ACC112 (cell line): Measurements from ENCODE around the gene FITM1.

Experiments
- H2AFZ ChIP-seq: fragments of 200-600 bp; sonication (generic); one replicate; pipeline ENCODE4 v1.6.0; 2017; ENCODE audit warnings: antibody characterized with exemption, low read length; ENCODE audit not compliant: unreplicated experiment
- H3K27ac ChIP-seq: fragments of 200-600 bp; sonication (generic); 2 replicates; pipeline ENCODE4 v1.5.1; 2014; ENCODE audit warnings: low read depth, mild to moderate bottlenecking, antibody characterized with exemption, low read length, moderate library complexity
- H3K27me3 ChIP-seq: fragments of 200-600 bp; sonication (generic); 2 replicates; pipeline ENCODE4 v1.6.1; 2014; ENCODE audit warnings: mild to moderate bottlenecking, antibody characterized with exemption, low read length, moderate library complexity, mixed read lengths; ENCODE audit not compliant: insufficient read depth
- H3K36me3 ChIP-seq: fragments of 200-600 bp; sonication (generic); 2 replicates; pipeline ENCODE4 v1.6.1; 2016; ENCODE audit warnings: mild to moderate bottlenecking, antibody characterized with exemption, low read length, moderate library complexity, mixed read lengths; ENCODE audit not compliant: insufficient read depth
- H3K4me1 ChIP-seq: fragments of 200-600 bp; sonication (generic); one replicate; pipeline ENCODE4 v1.6.1; 2016; ENCODE audit warnings: low read length, mixed read lengths; ENCODE audit not compliant: insufficient read depth, unreplicated experiment, control insufficient read depth
- H3K4me3 ChIP-seq: fragments of 200-600 bp; sonication (generic); 2 replicates; pipeline ENCODE4 v1.5.1; 2014; ENCODE audit warnings: mild to moderate bottlenecking, low read depth, low read length
- H3K79me2 ChIP-seq: fragments of 200-600 bp; sonication (generic); one replicate; pipeline ENCODE4 v1.6.0; 2016; ENCODE audit warnings: low read length; ENCODE audit not compliant: control insufficient read depth, unreplicated experiment, insufficient read depth

The FITM1 gene

DNA sequence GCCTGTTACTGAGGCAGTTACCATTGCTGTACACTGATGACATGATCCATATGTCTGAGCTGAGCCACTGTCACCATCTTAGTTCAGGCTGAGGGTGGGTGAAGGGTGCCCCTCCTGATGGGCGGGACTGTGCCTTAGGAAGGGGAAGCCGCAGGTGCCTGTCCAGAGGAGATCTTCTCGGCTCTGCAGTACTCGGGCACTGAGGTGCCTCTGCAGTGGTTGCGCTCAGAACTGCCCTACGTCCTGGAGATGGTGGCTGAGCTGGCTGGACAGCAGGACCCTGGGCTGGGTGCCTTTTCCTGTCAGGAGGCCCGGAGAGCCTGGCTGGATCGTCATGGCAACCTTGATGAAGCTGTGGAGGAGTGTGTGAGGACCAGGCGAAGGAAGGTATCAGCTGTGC is 20.5 kb downstream of the FITM1 start:
- Histone ChIP-seq H3K79me2 (peaks cover 32% of the 10 kb centered on the region), H3K4me1 (peaks cover 7% of the 10 kb centered on the region), H3K27me3 (no peaks in the 10 kb centered on the region), H2AFZ (no peak overlapping the region), H3K27ac (no peak overlapping the region), H3K36me3 (peaks cover 27% of the 10 kb centered on the region), H3K4me3 (no peak overlapping the region)

DNA sequence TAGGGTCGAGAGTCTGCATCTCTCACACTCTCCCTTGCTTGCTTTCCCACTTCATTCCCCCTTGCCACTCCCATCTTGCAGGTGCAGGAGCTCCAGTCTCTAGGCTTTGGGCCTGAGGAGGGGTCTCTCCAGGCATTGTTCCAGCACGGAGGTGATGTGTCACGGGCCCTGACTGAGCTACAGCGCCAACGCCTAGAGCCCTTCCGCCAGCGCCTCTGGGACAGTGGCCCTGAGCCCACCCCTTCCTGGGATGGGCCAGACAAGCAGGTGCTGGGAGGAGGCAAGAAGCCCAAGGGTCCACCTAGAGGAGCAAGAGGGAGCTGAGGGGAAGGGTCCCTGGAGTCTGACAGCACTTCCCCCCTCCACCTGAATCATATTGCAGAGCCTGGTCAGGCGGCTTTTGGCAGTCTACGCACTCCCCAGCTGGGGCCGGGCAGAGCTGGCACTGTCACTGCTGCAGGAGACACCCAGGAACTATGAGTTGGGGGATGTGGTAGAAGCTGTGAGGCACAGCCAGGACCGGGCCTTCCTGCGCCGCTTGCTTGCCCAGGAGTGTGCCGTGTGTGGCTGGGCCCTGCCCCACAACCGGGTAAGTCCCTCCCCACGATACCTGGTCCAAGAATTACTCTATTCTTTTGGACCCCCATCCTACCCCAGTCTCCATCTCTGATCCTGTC is 21.1 kb downstream of the FITM1 start:
- H3K27ac ChIP-seq, result no peak overlapping the region
- no peak overlapping the region for H2AFZ ChIP-seq
- H3K4me1 ChIP-seq, result peaks cover 7% of the 10 kb centered on the region
- H3K4me3 ChIP-seq, result no peak overlapping the region
- peaks cover 28% of the 10 kb centered on the region for H3K36me3 ChIP-seq
- H3K27me3 ChIP-seq, result no peaks in the 10 kb centered on the region
- H3K79me2 ChIP-seq, result peaks cover 28% of the 10 kb centered on the region

DNA sequence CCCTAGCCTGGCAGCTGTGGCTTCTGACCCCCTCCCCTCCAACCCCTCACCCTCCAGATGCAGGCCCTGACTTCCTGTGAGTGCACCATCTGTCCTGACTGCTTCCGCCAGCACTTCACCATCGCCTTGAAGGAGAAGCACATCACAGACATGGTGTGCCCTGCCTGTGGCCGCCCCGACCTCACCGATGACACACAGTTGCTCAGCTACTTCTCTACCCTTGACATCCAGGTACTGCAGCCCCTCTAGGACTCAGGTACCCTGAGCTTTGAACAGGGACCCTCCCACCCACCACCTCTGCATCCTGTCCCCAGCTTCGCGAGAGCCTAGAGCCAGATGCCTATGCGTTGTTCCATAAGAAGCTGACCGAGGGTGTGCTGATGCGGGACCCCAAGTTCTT is 24.6 kb downstream of the FITM1 start:
- H3K4me1 ChIP-seq, result no peaks in the 10 kb centered on the region
- H3K27ac ChIP-seq, result no peak overlapping the region
- H3K4me3 ChIP-seq, result no peak overlapping the region
- H3K27me3 ChIP-seq, result no peaks in the 10 kb centered on the region
- peaks cover 29% of the 10 kb centered on the region for H3K36me3 ChIP-seq
- H3K79me2 ChIP-seq, result peaks cover 2% of the 10 kb centered on the region
- no peak overlapping the region for H2AFZ ChIP-seq

DNA sequence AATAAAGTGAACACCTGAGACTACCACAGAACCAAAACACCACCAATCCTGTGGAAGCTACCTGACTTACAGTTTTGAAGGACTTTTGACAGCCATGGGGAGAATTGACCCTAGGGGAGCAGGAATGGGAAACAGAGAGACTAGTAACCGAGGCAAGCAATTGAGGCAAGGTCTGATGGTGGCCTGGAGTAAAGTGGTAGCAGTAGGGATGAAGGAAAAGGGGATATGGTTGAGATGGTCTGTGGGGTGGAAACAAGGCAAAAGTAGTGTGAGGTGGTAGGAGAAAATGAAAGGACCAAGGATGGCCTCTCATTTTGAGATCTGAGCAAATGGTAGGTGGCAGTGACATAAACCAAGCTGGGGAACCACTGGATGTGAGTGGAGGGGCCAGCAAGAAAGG is 26.4 kb downstream of the FITM1 start:
- Histone ChIP-seq H3K79me2 (peaks cover 8% of the 10 kb centered on the region), H2AFZ (no peak overlapping the region), H3K4me1 (peaks cover 6% of the 10 kb centered on the region), H3K27me3 (no peaks in the 10 kb centered on the region), H3K27ac (no peak overlapping the region), H3K36me3 (peaks cover 19% of the 10 kb centered on the region), H3K4me3 (no peak overlapping the region)

DNA sequence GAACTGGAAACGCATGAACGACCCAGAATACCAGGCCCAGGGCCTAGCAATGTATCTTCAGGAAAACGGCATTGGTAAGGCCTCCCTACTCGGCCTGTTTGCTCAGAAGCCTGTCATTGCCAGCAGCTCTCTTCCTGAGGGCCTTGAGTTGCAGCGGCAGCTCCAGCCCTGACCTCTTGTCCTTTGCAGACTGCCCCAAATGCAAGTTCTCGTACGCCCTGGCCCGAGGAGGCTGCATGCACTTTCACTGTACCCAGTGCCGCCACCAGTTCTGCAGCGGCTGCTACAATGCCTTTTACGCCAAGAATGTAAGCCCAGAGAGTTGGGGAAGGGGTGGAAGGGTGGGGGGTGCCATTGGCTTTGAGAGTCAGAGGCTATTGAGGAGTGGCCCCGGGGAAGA is 26.9 kb downstream of the FITM1 start:
- H3K36me3 ChIP-seq, result peaks cover 16% of the 10 kb centered on the region

DNA sequence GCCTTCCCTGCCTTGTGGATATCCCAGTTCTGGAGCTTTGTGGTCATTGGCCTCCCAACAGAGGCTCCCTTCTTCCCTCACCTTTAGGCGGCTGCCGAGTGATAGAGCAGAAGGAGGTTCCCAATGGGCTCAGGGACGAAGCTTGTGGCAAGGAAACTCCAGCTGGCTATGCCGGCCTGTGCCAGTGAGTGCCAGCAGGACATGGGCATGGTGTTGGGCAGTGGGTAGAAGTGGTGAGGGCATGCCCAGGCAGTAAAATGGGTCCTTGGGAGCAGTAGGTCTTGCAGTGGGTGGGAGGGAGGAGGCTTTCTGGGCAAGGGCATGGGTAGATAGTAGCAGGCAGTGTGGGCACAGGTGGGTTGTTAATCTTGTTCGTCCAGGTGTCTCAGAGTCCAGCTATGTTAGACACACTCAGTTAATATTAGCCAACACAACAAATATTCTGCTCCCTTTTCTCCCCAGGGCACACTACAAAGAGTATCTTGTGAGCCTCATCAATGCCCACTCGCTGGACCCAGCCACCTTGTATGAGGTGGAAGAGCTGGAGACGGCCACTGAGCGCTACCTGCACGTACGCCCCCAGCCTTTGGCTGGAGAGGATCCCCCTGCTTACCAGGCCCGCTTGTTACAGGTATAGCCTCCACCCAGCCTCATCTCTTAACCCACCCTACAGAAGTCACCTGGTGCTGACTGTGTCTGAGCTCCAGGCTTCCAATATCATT is 29.5 kb downstream of the FITM1 start:
- Histone ChIP-seq H3K4me3 (no peak overlapping the region), H3K27me3 (no peaks in the 10 kb centered on the region), H2AFZ (no peak overlapping the region), H3K36me3 (peaks cover 34% of the 10 kb centered on the region), H3K79me2 (peaks cover 34% of the 10 kb centered on the region), H3K27ac (peak overlapping the region; percentile 96), H3K4me1 (peaks cover 22% of the 10 kb centered on the region)

More for the DNA sequence above, 26.9 kb downstream of the FITM1 start:
- Histone ChIP-seq H2AFZ (no peak overlapping the region), H3K4me1 (peaks cover 11% of the 10 kb centered on the region), H3K4me3 (no peak overlapping the region), H3K79me2 (peaks cover 13% of the 10 kb centered on the region), H3K27ac (no peak overlapping the region), H3K27me3 (no peaks in the 10 kb centered on the region)

DNA sequence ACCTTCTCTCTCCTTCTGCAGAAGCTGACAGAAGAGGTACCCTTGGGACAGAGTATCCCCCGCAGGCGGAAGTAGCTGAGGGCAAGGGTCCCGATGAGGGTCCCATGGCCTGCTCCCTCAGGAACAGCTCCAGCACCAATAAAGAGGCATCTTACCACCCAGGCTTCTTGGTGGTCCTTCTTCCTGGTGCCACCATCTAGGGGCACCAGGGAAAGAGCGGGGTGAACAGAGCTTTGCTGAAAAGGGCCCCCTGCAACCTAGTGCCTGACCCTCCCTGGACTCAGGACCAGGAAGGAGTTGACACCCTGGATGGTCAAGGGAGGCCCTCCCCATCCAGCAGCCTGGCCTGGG is 30.0 kb downstream of the FITM1 start:
- Histone ChIP-seq H3K4me1 (peaks cover 22% of the 10 kb centered on the region), H3K27ac (peak overlapping the region; percentile 96), H3K36me3 (peaks cover 36% of the 10 kb centered on the region)

DNA sequence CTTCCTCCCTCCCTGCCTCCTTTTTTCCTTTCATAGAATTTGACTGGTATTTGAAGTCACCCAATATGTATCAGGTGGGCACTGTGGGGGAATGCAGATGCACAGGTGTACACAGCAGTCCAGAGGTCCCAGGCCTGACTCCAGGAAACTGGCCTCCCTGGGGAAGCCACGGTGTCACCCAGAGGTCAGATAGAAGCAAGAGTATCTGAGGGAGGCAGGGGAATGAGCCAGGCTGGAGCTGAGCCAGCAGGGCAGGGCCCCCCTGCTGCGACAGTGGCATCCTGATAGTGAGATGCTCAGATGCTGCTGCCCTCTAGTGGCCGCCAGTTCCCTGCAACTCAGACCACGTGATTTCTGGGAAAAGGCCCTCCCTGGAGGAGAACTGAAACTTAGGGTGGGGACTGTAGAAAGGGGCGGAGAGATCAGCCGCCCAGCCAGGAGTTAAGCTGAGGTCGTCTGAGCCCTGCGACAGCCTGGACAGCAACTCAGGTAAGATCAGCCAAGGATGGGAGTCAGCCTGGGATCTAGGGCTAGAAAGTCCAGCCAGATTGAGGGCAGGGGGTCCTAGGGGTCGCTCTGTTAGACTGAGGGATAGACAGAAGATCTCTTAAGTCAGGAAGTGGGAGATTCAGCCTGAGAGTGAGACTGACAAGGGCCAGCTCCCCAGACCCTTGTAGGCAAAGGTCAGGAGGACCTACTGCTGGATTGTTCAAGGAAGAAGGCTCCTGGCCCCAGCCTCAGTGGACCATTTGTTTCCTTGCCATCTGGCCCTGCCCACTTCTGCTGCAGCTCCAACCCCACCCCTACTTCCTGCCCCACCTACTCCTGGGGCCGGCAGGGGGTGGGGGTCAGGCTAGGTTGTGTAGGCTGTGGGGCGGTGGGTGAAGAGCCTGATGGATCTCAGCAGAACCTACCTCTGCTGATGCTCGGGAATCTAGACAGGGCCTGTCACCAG is 30.7 kb downstream of the FITM1 start, which contains the start of gene IRF9:
IRF9 (plus strand) TSS at position 416 of the 955 bp plus-strand sequence. CDS start 880 bp downstream, outside the sequence.
- Histone ChIP-seq H3K27me3 (no peaks in the 10 kb centered on the region), H3K4me3 (peak within 1 kb of the TSS; percentile 91), H3K27ac (peak within 1 kb of the TSS; percentile 96), H2AFZ (no peak within 1 kb of the TSS), H3K79me2 (peaks cover 34% of the 10 kb centered on the region), H3K4me1 (peaks cover 22% of the 10 kb centered on the region), H3K36me3 (peaks cover 33% of the 10 kb centered on the region)

More for the DNA sequence above, 30.0 kb downstream of the FITM1 start:
- H3K79me2 ChIP-seq, result peaks cover 34% of the 10 kb centered on the region
- no peak overlapping the region for H3K4me3 ChIP-seq
- no peak overlapping the region for H2AFZ ChIP-seq
- no peaks in the 10 kb centered on the region for H3K27me3 ChIP-seq

DNA sequence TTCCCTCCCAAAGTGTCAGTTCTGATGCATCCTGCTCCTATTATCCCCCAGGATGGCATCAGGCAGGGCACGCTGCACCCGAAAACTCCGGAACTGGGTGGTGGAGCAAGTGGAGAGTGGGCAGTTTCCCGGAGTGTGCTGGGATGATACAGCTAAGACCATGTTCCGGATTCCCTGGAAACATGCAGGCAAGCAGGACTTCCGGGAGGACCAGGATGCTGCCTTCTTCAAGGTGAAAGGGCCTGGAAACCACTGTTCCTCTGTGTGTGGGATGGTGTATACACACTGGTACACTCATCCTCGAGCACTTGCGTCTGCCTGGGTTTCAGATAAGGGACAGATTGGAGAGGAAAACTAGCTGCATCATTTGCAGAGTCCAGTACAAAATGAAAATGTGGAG is 31.6 kb downstream of the FITM1 start:
- H3K27ac ChIP-seq, result peak overlapping the region; percentile 96
- peaks cover 22% of the 10 kb centered on the region for H3K4me1 ChIP-seq
- peaks cover 34% of the 10 kb centered on the region for H3K79me2 ChIP-seq
- peaks cover 39% of the 10 kb centered on the region for H3K36me3 ChIP-seq
- no peak overlapping the region for H2AFZ ChIP-seq
- no peaks in the 10 kb centered on the region for H3K27me3 ChIP-seq
- H3K4me3 ChIP-seq, result peak overlapping the region; percentile 91

DNA sequence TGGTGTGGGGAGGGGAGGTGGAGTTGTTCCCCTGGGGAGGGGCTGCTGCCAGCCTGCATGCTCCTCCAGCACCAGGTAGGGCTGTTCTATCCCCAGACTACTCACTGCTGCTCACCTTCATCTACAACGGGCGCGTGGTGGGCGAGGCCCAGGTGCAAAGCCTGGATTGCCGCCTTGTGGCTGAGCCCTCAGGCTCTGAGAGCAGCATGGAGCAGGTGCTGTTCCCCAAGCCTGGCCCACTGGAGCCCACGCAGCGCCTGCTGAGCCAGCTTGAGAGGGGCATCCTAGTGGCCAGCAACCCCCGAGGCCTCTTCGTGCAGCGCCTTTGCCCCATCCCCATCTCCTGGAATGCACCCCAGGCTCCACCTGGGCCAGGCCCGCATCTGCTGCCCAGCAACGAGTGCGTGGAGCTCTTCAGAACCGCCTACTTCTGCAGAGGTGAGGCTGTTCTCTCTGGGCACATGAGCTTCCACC is 34.1 kb downstream of the FITM1 start:
- H3K27me3 ChIP-seq, result no peaks in the 10 kb centered on the region
- H3K36me3 ChIP-seq, result peaks cover 43% of the 10 kb centered on the region
- peaks cover 34% of the 10 kb centered on the region for H3K79me2 ChIP-seq
- no peak overlapping the region for H3K4me3 ChIP-seq
- H3K4me1 ChIP-seq, result peaks cover 22% of the 10 kb centered on the region
- H2AFZ ChIP-seq, result no peak overlapping the region
- H3K27ac ChIP-seq, result no peak overlapping the region
